CD4-positive, alpha-beta T cell treated with Interleukin-6 at 100 ng/mL for 8 hours (primary cell): ENCODE measurements around the gene OTUD4.
"Not testable (repeated sequence)": the region's sequence is repeated elsewhere in the genome, so short reads cannot be mapped to it uniquely, and the experiment has no call there.

Experiments
- DNase-seq: peaks from one replicate; pipeline ENCODE4 v3.0.0-alpha.2; 2020; ENCODE audit warnings: mixed read lengths, low spot score

Gene OTUD4

DNA sequence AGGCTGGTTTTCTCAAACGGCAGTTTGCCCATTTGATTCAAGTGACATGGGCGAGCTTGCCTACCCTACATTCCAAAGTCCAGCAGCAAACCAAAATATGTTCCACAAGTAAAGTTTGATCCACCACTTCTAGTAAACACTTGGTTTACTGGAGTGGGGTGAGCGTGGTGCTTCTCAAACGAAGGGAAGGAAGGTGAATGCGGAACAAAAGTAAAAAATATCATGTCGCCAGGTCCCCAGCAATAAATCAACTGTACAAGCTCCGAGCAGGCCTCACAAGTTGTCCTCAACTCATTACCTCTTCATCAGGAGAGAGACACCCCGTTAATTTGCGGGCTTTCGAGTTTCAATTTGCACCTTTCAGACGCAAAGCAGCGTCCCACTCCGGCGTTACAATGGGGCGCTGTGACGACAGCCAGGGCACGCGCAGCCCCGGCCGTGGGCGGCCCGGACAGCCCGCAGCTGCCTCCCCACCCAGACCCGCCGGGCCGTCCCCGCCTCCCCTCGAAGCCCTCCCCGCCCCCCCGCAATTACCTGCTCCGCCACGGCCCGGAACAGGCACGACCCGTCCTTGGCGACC lies 1.0 kb downstream of the OTUD4 start:
- DNase-seq, result peak; percentile 73

- peak; percentile 15 for DNase-seq
Measured at GRCh38 chr4:145178740-145179280, 1.6 kb downstream of the OTUD4 start.

DNA sequence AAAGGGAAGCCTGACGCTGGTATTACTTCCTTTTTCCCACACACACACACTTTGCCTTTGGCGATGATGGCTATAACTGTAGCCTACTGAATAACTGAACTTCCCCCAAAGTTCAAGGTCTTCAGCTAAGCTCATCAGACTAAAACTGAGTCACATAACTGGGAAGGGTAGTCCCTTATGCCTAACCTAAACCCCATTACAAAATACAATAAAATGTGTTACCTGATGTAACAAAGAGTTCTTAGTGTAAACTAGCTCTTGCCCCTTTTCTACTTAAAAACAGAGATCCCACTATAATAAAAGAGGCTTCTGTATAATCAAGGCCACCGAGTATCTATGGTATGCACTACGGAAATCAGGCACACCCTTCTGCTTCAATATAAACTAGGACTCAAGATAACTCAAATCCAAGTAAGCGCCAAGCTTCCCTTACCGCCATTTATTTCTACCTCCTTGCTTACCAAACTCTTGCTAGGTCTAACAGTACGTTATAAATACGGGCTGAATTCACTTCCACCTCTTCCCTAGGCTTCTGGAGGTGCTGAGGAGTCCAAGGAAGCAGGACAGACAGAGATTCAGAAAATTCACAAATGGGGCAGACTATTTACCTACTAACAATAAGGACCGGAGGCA lies 2.4 kb downstream of the OTUD4 start:
- DNase-seq, result no peak

- no peak for DNase-seq
Measured at GRCh38 chr4:145177511-145177905, 2.9 kb downstream of the OTUD4 start.

DNA sequence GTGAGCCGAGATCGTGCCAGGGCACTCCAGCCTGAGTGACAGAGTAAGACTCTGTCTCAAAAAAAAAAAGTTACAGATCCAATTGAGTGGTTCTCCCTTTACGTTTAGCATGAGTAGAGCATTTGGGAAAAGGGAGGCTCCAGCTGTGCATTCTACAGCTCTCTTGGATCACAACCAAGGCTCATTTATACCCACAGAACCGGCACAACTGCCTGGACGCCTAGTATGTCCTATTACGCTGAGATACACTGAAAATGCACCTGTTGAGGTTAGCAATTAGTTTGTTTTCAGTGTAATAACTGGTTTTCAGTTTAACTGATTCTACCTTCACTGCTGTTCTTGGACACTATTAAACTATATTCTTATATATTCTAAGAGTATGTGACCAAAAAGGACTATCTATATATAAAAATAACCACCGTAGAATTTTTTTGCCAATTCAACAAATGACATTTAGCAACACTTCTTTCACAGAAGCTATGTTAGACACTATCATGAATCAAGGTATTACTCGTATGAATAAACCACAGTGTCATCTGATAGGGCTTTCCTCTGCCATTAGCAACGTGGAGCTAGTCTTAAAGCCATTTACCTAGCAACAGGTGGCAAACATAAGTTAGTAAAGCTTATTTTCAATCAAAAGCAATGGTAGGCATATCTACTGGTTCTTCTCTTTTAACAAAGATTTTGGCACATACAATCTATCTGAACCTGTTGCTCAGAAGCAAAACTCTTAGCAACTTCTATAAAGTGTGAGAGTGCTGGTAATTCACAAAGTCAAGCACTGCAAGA lies 3.6 kb downstream of the OTUD4 start:
- DNase-seq, result no peak

- DNase-seq, result no peak
Measured at GRCh38 chr4:145171911-145172310, 8.5 kb downstream of the OTUD4 start.

- no peak for DNase-seq
Measured at GRCh38 chr4:145170223-145170622, 10.2 kb downstream of the OTUD4 start.

- DNase-seq, result no peak
Measured at GRCh38 chr4:145168581-145169187, 11.7 kb downstream of the OTUD4 start.

DNA sequence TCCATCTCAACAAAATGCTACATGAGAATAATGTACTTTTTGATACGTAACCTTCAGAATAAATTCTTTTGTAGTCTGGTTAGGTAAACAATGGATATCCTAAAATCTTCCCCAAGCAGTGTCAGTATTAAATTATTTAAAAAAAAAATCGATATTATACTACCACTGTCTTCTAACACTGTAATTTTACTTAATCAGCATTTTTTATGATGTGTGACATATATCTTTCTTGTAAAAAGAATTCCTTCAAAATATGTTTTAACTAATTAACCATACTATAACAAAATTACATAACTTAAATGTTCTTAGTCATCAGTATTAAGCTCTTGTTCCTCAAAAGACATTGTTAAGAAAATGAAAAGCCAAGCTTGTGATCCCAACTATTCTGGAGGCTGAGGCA lies 12.5 kb downstream of the OTUD4 start:
- DNase-seq, result no peak

DNA sequence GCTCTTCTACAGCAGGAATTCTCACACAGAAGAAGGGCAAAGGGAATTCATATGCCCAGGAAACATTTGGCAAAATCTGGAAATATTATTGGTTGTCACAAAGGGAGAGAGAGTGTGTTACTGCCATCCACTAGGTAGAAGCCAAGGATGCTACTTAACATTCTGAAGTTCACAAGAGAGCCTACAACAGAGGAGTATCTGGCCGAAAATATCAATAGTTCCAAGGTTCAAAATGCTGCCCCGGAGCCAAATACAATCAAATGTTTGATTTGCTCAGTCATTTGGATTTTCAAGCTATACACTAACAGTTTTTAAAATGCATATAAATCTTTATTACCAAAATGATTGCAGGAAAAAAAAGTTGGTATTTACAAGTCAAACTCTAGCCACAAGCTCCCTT lies 18.8 kb downstream of the OTUD4 start:
- DNase-seq, result no peak

GRCh38 chr4:145156986-145157385 lies 23.4 kb downstream of the OTUD4 start:
- no peak for DNase-seq

DNA sequence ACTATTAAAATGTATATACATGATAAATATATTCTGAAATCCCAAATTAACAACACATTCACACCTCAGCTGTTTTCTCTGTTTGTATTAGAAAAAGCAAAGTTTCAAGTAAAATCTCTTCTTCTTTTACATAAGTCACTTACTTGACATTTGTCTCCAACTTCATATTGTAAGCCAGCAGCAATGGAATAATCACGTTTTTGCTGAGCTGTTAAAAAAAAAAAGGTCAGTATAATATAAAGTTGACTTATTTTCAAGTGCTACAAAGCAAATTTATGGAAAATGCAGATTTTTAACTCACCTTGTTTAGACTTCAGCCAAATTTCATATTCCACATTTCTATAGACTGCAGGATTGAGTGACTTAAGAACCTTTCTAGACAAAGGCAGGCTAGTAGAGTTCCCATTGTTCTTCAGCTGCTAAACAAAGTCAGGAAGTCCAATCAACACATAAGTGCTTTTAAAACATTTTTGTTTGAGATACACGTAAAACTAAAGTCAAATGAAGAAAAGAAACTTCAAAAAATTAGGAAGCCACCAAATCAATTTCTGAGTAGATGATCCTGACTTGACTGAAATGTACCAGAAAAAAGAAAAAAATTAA lies 25.0 kb downstream of the OTUD4 start:
- no peak for DNase-seq

DNA sequence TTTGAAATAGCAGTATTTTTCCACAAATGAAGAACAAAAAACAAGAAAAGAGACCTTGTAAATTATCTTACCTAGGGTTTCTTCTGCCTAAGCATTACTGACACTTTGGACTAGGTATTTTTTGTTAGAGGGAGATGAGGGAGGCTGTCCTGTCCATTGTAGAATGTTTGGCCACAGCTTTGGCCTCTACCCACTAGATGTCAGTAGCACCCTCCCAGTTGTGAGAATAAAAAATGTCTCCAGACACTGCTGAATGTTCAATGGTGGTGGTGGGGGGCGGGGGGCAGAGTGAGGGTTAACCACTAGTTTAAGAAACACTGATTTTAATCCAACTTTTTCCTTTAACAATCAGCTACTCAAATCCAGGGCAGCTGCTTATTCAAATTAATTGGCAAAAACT lies 25.8 kb downstream of the OTUD4 start:
- no peak for DNase-seq

DNA sequence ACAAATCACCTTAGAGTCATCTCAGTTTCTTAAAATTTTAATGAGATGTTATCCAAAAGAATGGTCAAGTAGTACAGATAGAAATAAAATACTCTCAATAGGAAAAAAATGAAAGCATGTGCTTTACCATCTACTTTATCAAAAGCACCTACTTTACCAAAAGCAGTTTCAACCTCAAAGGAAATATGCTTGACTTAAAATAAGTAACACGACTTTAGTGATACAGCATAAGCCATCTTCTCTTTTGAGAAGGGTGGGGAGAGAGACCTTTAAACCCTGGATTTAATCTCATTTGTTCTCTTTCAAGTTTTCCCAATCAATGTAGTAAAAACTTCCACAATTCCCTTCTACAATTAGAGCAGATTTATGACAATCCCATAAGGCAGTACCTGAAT lies 26.5 kb downstream of the OTUD4 start:
- no peak for DNase-seq

DNA sequence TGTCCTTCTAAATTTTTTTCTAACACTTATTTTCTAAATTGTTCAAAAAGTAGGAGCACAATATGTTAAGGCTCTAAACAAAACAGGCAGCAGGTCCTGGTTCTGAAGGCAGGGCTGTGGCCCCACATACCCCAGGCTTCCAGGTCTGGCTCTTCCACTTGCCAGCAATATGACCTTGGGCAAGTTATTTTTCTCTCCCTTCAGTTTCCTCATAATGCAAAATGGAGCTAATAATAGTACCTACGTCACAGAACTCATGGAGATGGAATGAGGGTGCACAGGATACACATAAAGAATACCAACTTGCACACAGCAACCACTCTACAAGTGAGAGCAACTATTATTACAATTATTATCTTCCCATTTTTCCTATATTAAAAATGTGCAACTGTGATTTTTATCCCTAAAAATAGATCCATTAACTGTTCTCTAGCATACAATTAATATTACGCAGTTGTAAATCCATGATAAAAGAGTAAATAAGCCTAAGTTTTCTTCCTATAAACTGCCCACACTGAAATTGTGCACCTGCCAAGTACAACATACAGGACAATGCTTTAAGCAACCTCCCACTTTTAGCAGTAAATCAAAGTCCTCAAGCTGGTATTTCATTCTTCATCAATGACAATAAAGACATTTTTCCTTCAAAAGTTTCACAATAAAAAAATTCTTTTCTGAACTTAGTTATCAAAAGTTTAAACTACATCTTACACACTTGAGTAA lies 27.0 kb downstream of the OTUD4 start:
- DNase-seq, result no peak

- DNase-seq, result no peak
Measured at GRCh38 chr4:145148980-145149379, 31.4 kb downstream of the OTUD4 start.

GRCh38 chr4:145136219-145136618 lies 44.2 kb downstream of the OTUD4 start:
- DNase-seq, result not testable (repeated sequence)

GRCh38 chr4:145132511-145133098 lies 47.8 kb downstream of the OTUD4 start:
- no peak for DNase-seq

DNA sequence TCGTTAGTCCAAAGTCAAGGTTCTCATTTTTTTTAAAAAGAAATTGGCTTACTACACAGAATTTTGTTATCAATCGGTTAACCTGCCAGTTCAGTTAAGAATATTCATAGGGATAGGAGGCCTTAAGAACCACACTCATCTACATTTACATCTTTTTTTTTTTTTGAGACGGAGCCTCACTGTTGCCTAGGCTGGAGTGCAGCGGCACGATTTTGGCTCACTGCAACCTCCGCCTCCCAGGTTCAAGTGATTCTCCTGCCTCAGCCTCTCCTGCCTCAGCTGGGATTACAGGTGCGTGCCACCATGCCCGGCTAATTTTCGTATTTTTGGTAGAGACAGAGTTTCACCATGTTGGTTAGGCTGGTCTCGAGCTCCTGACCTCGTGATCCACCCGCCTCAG lies 48.5 kb downstream of the OTUD4 start:
- no peak for DNase-seq

GRCh38 chr4:145130788-145131399 lies 49.5 kb downstream of the OTUD4 start:
- DNase-seq, result no peak

DNA sequence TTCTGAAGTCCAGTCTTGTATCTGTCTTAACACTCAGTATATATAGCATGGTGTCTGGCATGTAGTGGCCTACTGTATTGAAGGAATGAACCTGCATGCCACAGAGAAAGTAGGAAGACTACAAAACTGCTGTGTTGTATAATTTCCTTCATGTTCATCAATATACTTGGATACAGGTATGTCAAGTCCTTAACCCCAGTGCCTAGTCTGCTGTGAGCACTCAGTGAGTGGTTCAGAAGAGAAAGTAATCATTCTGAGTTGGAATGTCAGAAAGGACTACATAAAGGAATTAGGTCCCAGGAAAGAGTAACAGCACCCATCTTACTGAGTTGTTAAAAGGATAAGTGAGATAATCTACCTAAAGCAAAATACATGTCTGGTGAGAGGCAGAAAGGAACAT lies 50.3 kb downstream of the OTUD4 start:
- DNase-seq, result no peak
